NCI-H460 (cell line): Measurements from ENCODE around the gene LRP8. TPM values are rescaled to one million over a fixed set of nuclear protein-coding genes. Genes with fewer than 3 reads are reported as not detected.
A peak's percentile ranks its signal among the peaks of the same experiment; 100 is the strongest.
"Not testable (repeated sequence)": the region's sequence is repeated elsewhere in the genome, so short reads cannot be mapped to it uniquely, and the experiment has no call there.

ENCODE experiments used
- DNase-seq: peaks from one replicate; pipeline ENCODE4 v3.0.0-alpha.2; 2016; ENCODE audit warnings: low read depth; ENCODE audit errors: extremely low read depth
- total RNA-seq: library from RNA; depleted of rRNA; stranded (reverse); fragments of >200 nt; shearing (Covaris generic); gene quantifications from 2 replicates; pipeline ENCODE4 v1.2.3, GENCODE V29; 2014

The LRP8 gene
- total RNA-seq, 1 experiment from 2014 or later: 73.1 TPM

- peak; percentile 91 for DNase-seq
Observed at GRCh38 chr1:53238197-53239155, 89.4 kb downstream of the LRP8 start, which contains the start of gene MAGOH. MAGOH (minus strand) TSS chr1:53238518; CDS start chr1:53238448, 70 bp downstream.

GRCh38 chr1:53237638-53238037, 90.2 kb downstream of the LRP8 start:
- no peak for DNase-seq

GRCh38 chr1:53220962-53221286, 106.9 kb downstream of the LRP8 start:
- no peak for DNase-seq

GRCh38 chr1:53220171-53220961, 107.5 kb downstream of the LRP8 start, which contains the start of gene CZIB:
CZIB (minus strand) TSS chr1:53220634; CDS start chr1:53220575, 59 bp downstream.
- DNase-seq: peak; percentile 79

GRCh38 chr1:53219711-53220110, 108.2 kb downstream of the LRP8 start:
- DNase-seq: no peak

GRCh38 chr1:53218201-53218600, 109.7 kb downstream of the LRP8 start:
- no peak for DNase-seq

GRCh38 chr1:53214376-53214940, 113.4 kb downstream of the LRP8 start:
- DNase-seq: no peak

- DNase-seq: no peak
Observed at GRCh38 chr1:53210954-53211353, 116.9 kb downstream of the LRP8 start.

GRCh38 chr1:53210352-53210751, 117.5 kb downstream of the LRP8 start:
- no peak for DNase-seq

- DNase-seq: no peak
Observed at GRCh38 chr1:53207726-53208125, 120.1 kb downstream of the LRP8 start.

GRCh38 chr1:53206735-53207379, 121.0 kb downstream of the LRP8 start:
- no peak for DNase-seq

- not testable (repeated sequence) for DNase-seq
Observed at GRCh38 chr1:53206083-53206685, 121.7 kb downstream of the LRP8 start.

- DNase-seq: not testable (repeated sequence)
Observed at GRCh38 chr1:53205496-53205895, 122.4 kb downstream of the LRP8 start.

GRCh38 chr1:53203466-53203865, 124.4 kb downstream of the LRP8 start:
- no peak for DNase-seq

GRCh38 chr1:53198241-53198651, 129.6 kb downstream of the LRP8 start:
- no peak for DNase-seq

GRCh38 chr1:53197291-53198200, 130.3 kb downstream of the LRP8 start:
- no peak for DNase-seq

GRCh38 chr1:53196485-53197290, 131.2 kb downstream of the LRP8 start, which contains the start of gene CPT2:
CPT2 (plus strand) TSS chr1:53196824; CDS start chr1:53196944, 120 bp downstream.
- DNase-seq: peak; percentile 81

GRCh38 chr1:53196017-53196484, 131.8 kb downstream of the LRP8 start:
- no peak for DNase-seq
